H7 (cell line): ENCODE data around the gene SP9. TPM values are rescaled to one million over a fixed set of nuclear protein-coding genes. Genes with fewer than 3 reads are reported as not detected.
"Not testable (repeated sequence)": the region's sequence is repeated elsewhere in the genome, so short reads cannot be mapped to it uniquely, and the experiment has no call there.

Experiments used
- DNase-seq: peaks from one replicate; pipeline ENCODE4 v3.0.0; 2012
- H3K27me3 ChIP-seq: 2 replicates; pipeline ENCODE4 v1.6.0; 2011; ENCODE audit warnings: mild to moderate bottlenecking, low read length; ENCODE audit not compliant: control insufficient read depth, insufficient read depth
- H3K36me3 ChIP-seq: replicated peaks from 2 replicates; pipeline ENCODE4 v1.5.1; 2011; ENCODE audit warnings: low read length; ENCODE audit not compliant: control insufficient read depth, insufficient read depth
- H3K4me3 ChIP-seq: 2 replicates; pipeline ENCODE4 v1.5.1; 2011; ENCODE audit warnings: low read depth, mild to moderate bottlenecking, control low read depth, low read length, moderate library complexity; ENCODE audit not compliant: insufficient read depth
- total RNA-seq: library from RNA; depleted of rRNA; stranded (reverse); fragments of >200 nt; shearing (Covaris generic); gene quantifications from 2 replicates; pipeline ENCODE4 v1.2.3, GENCODE V29; 2014; rRNA removed

Gene SP9
- total RNA-seq, 1 experiment from 2014 or later: 0.10 TPM

- H3K36me3 ChIP-seq: no peaks in the 10 kb centered on the region; the same call in 1 of the 2 replicates
- H3K27me3 ChIP-seq: no peaks in the 10 kb centered on the region
- DNase-seq: no peak
- no peak overlapping the region for H3K4me3 ChIP-seq
Observed at GRCh38 chr2:174353004-174353403, 18.2 kb downstream of the SP9 start.

GRCh38 chr2:174356347-174356746, 21.6 kb downstream of the SP9 start:
- no peaks in the 10 kb centered on the region for H3K27me3 ChIP-seq
- H3K36me3 ChIP-seq: no peaks in the 10 kb centered on the region
- H3K4me3 ChIP-seq: no peak overlapping the region
- DNase-seq: no peak

GRCh38 chr2:174359663-174360062, 24.9 kb downstream of the SP9 start:
- not testable (repeated sequence) for H3K36me3 ChIP-seq, H3K27me3 ChIP-seq, H3K4me3 ChIP-seq, DNase-seq

DNA sequence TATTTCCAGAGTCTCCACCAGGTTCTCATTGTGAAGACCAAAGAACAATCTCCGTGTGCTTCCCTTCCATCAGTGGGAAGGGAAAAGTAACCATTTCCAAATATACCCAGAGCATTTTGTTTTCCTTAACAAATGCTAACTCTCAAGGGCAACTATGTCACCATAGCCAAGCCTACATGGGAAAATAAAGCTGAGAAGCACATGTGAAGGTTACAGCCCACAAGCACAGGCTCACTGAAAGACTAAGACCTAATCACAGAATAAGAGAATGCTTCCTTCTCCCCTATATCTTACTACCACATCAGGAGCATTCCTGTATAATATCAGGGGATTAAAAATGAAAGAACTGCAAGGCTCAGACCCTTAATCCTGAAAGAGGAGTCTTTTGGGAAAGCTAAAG, 28.2 kb downstream of the SP9 start:
- H3K27me3 ChIP-seq: no peaks in the 10 kb centered on the region
- no peak for DNase-seq
- H3K36me3 ChIP-seq: no peaks in the 10 kb centered on the region
- no peak overlapping the region for H3K4me3 ChIP-seq

DNA sequence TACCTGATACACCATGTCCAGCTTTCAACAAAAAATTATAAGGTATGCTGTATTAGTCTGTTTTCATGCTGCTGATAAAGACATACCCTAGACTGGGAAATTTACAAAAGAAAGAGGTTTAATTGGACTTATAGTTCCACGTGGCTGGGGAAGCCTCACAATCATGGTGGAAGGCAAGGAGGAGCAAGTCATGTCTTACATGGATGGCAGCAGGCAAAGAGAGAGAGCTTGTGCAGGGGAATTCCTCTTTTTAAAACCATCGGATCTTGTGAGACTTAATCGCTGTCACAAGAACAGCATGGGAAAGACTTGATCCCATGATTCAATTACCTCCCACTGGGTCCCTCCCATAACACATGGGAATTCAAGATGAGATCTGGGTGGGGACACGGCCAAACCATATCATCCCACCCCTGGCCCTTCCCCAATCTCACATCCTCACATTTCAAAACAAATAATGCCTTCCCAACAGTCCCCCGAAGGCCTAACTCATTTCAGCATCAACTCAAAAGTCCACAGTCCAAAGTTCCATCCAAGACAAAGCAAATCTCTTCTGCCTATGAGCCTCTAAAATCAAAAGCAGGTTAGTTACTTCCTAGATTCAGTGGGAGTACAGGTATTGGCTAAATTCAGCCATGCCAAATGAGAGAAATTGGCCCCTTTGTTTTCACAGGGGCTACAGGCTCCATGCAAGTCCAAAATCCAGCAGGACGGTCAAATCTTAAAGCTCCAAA, 28.9 kb downstream of the SP9 start:
- H3K36me3 ChIP-seq, DNase-seq, H3K27me3 ChIP-seq, H3K4me3 ChIP-seq: not testable (repeated sequence)

DNA sequence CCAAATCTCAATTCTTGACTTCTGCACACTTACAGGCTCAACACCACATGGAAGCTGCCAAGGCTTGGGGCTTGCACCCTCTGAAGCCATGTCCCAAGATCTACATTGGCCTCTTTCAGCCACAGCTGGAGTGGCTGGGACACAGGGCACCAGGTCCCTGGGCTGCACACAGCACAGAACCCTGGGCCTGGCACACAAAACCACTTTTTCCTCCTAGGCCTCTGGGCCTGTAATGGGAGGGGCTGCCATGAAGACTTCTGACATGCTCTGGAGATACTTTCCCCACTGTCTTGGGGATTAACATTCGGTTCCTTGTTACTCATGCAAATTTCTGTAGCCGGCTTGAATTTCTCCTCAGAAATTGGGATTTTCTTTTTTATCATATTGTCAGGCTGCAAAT, 29.9 kb downstream of the SP9 start:
- DNase-seq: no peak

GRCh38 chr2:174365571-174365970, 30.8 kb downstream of the SP9 start:
- H3K36me3 ChIP-seq: peaks cover 2% of the 10 kb centered on the region; the same call in 1 of the 2 replicates
- H3K4me3 ChIP-seq: no peak overlapping the region
- no peaks in the 10 kb centered on the region for H3K27me3 ChIP-seq
- no peak for DNase-seq

More for the DNA sequence above, 29.9 kb downstream of the SP9 start:
- Histone ChIP-seq H3K27me3 (no peaks in the 10 kb centered on the region), H3K36me3 (no peaks in the 10 kb centered on the region), H3K4me3 (no peak overlapping the region)

GRCh38 chr2:174368691-174369090, 33.9 kb downstream of the SP9 start:
- no peak for DNase-seq
- H3K4me3 ChIP-seq: no peak overlapping the region
- H3K27me3 ChIP-seq: no peaks in the 10 kb centered on the region
- peaks cover 2% of the 10 kb centered on the region; the same call in 1 of the 2 replicates for H3K36me3 ChIP-seq

- H3K27me3 ChIP-seq: no peaks in the 10 kb centered on the region
- no peaks in the 10 kb centered on the region; the same call in 1 of the 2 replicates for H3K36me3 ChIP-seq
Observed at GRCh38 chr2:174376967-174377366, 42.2 kb downstream of the SP9 start.

DNA sequence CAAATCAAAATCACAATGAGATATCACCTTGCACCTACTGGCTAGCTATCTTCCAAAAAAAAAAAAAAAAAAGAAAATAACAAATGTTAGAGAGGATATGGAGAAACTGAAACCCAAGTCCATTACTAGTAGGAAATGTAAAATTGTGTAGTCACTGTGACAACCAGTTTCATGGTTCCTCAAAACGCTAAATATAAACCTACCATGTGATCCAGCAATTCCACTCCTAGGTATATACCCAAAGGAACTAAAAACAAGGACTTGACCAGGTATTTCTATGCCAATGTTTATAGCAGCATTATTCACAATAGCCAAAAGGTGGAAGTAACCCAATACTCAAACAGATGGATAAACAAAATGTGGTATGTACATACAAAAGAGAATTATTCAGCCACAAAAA, 49.0 kb downstream of the SP9 start:
- no peak for DNase-seq
- Histone ChIP-seq H3K4me3 (no peak overlapping the region), H3K36me3 (no peaks in the 10 kb centered on the region; the same call in 1 of the 2 replicates), H3K27me3 (no peaks in the 10 kb centered on the region)

More at GRCh38 chr2:174376967-174377366, 42.2 kb downstream of the SP9 start:
- DNase-seq: no peak
- no peak overlapping the region for H3K4me3 ChIP-seq

GRCh38 chr2:174385201-174385600, 50.4 kb downstream of the SP9 start:
- Histone ChIP-seq H3K27me3 (no peaks in the 10 kb centered on the region), H3K4me3 (no peak overlapping the region), H3K36me3 (no peaks in the 10 kb centered on the region; the same call in 1 of the 2 replicates)
- no peak for DNase-seq

Other genes starting within 250 kb of the SP9 start
- 92.5 and 104 TPM in 2 replicates for gene OLA1, start 86.4 kb upstream of the SP9 start, total RNA-seq
- gene SCRN3, start 60.8 kb downstream of the SP9 start, total RNA-seq: 12.1 TPM in 2 replicates
- gene GPR155, start 152.1 kb downstream of the SP9 start, total RNA-seq: 0.26 and 0.42 TPM in 2 replicates